Measurements from ENCODE around the gene PHLDB2.

Gene PHLDB2

DNA sequence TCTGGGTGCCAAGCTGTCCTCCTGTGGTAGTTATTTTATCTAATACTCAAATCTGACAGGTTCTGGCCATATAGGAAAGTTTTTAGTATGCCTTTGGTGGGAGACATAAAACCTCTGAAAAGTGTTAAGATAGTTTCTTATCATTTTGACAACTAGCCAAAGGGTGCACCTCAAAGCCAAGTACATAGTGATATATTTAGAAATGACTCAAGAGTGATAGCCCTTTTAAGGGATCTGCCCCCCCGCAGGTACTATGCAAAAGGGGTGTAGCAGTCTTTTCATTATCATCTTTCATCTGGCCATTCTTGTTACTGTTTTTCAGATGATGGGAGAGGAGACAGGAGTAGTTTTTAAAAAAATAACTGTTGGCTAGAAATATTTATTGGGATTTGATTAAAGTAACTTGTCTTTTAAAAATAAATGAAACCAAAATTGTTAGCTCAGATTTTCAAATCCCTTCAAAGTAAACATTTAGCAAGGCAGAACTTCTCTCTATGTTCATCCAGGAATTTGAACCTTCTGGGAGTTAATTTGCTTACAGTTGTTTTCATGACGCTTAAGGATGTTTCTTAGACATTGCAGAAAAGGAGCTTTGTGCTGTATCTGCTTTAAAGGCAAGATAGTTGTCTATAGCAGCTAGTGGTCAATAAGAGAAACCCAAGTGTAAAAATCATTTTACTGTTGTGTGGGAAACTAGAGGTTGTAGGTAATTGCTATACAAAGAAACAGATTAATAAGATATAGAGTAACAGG, 5.1 kb downstream of the PHLDB2 start:
- no peak overlapping the region for H3K9ac ChIP-seq (ENCODE audit: insufficient read length, low read depth)
- H3K36me3 ChIP-seq (ENCODE audit: insufficient read depth, insufficient read length, low read length): peaks cover 1% of the 10 kb centered on the region
- no peaks in the 10 kb centered on the region for H3K4me1 ChIP-seq (ENCODE audit: insufficient read depth, insufficient read length)
- H3K27me3 ChIP-seq (ENCODE audit: insufficient read depth, insufficient read length): peaks cover 36% of the 10 kb centered on the region
- no peak for TF ChIP-seq YY1 (IDR thresholded peaks at IDR 0.05; ENCODE audit: insufficient read depth, insufficient read length)
- DNase-seq (ENCODE audit: low read depth, low spot score): no peak
- H3K9me3 ChIP-seq (ENCODE audit: insufficient read depth, low read length): no peaks in the 10 kb centered on the region
- H3K4me3 ChIP-seq (ENCODE audit: insufficient read length, low read depth): no peak overlapping the region

DNA sequence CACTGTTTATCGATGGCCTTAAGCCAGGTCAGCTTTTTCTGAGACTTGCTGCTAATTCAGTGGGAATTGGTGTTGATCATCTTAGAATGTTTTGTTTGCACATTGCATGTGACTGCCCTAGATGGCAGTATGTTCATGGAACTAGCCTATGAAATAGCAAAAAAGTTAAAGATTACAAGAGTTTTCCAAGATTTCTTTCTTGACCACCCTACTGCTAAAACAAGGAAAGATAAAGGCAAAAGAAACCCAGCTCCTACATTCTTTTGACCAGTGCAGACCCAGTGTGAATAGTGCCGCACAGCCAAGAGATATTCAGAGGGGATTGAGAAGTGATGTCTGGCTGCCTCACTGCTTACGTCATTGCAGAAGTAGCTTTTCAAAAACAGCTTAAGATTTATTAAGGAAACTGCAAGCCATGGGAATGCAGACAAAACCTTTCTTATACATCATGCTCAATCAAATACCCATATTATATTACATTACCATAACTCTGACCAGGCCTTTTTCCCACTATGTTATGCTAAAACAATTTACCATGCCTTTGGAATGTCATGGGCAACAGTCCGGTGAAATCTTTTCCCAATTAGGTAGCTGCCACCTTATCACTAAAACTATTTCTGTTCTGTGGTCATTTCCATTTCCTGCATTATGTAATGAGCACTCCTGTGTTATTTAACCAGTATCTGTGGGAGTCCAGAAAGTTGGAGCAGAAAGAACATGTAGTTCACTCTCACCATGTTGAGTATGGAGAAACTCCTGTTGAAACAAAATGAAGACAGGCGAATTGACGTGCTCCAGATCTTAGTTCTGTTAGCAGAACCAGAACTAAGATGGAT, 6.0 kb downstream of the PHLDB2 start:
- Histone ChIP-seq H3K4me1 (ENCODE audit: insufficient read depth, insufficient read length) (no peaks in the 10 kb centered on the region), H3K27me3 (ENCODE audit: insufficient read depth, insufficient read length) (peaks cover 36% of the 10 kb centered on the region), H3K9me3 (ENCODE audit: insufficient read depth, low read length) (no peaks in the 10 kb centered on the region), H3K36me3 (ENCODE audit: insufficient read depth, insufficient read length, low read length) (peaks cover 6% of the 10 kb centered on the region), H3K4me3 (ENCODE audit: insufficient read length, low read depth) (no peak overlapping the region), H3K9ac (ENCODE audit: insufficient read length, low read depth) (no peak overlapping the region)
- DNase-seq (ENCODE audit: low read depth, low spot score): no peak
- no peak for TF ChIP-seq SUZ12 (IDR thresholded peaks at IDR 0.05; ENCODE audit: extremely low read depth, insufficient read depth, insufficient read length)
- TF ChIP-seq ZNF274 (IDR thresholded peaks at IDR 0.05; ENCODE audit: low read depth, low read length): no peak
- no peak for TF ChIP-seq YY1 (IDR thresholded peaks at IDR 0.05; ENCODE audit: insufficient read depth, insufficient read length)

DNA sequence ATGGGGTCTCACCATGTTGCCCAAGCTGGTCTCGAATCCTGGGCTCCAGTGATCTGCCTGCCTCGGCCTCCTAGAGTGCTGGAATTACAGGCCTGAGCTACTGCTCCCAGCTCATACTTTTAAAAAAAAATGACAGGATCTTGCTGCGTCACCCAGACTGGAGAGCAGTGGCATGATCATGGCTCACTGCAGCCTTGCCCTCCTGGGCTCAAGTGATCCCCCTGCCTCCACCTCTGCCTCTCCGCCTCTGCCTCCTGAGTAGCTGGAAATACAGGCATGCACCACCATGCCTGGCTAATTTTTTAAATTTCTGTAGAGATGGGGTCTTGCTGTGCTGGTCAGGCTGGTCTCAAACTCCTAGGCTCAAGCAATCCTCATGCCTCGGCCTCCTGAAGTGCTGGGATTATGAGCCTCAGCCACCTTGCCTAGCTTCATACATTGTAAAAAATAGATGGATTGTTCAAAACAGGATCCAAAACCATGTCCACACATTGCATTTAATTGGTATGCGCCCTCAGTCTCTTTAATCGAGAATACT, 8.9 kb downstream of the PHLDB2 start:
- H3K9me3 ChIP-seq (ENCODE audit: insufficient read depth, low read length): no peaks in the 10 kb centered on the region
- H3K27me3 ChIP-seq (ENCODE audit: insufficient read depth, insufficient read length): peaks cover 19% of the 10 kb centered on the region
- no peaks in the 10 kb centered on the region for H3K4me1 ChIP-seq (ENCODE audit: insufficient read depth, insufficient read length)
- TF ChIP-seq SUZ12 (IDR thresholded peaks at IDR 0.05; ENCODE audit: extremely low read depth, insufficient read depth, insufficient read length): no peak
- TF ChIP-seq ZNF274 (IDR thresholded peaks at IDR 0.05; ENCODE audit: low read depth, low read length): no peak
- DNase-seq (ENCODE audit: low read depth, low spot score): no peak
- no peak overlapping the region for H3K4me3 ChIP-seq (ENCODE audit: insufficient read length, low read depth)
- peaks cover 14% of the 10 kb centered on the region for H3K36me3 ChIP-seq (ENCODE audit: insufficient read depth, insufficient read length, low read length)
- no peak overlapping the region for H3K9ac ChIP-seq (ENCODE audit: insufficient read length, low read depth)

DNA sequence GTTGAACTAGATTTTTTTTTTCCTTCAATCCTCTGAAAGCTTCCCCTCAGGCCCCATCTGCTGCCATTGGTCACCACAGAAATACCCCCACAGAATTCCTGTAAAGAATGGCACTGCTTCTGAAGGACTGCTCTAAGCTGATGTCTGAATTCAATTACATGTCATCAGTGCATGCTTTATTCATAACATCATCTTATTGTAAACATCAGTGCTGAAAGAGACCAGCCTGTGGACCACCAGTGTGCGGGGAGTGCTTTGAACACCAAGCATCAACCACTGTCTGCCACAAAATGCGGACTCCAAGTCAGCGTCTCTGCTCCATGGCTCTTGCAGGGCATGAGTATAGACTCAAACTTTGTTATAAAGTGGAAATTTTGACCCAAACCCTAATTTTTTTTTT, 11.6 kb downstream of the PHLDB2 start:
- Histone ChIP-seq H3K4me1 (ENCODE audit: insufficient read depth, insufficient read length) (no peaks in the 10 kb centered on the region), H3K9ac (ENCODE audit: insufficient read length, low read depth) (no peak overlapping the region)

DNA sequence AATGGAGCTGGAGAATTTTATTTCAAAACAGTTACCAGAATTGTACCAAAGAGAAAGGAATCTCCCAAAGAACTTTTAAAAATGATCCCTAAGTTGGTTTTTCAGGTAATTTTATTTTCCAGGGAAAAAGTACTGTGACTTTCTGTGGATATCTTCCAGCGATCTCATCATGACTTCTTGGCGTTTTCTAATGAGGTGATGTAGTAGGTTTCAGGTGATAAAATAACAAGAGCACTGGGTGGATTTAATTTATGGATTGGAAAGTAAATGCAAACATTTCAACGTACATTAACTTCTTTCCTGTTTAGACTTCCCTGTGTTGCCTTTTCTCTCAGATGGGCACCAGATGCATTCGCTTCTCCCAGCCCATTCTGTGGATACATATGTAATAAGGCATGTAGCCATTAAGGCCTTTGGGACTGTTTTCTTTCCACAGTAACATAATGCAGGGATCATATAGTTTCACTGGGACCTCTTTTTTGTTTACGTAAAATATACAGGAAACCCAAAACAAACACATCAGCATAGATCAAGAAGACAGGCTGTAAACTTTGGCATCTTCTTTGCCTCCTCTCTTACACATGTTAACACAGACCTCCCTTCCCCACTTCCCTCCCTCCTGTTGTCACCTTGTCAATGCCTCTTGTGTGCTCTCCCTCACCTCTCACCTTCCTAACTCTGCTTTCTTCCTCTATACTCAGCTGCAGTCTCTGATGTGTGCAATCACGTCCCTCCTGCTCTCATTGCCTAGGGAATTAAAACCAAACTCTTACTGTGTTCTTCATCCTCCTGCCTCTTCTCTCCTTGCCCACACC, 13.0 kb downstream of the PHLDB2 start:
- no peak overlapping the region for H3K4me3 ChIP-seq (ENCODE audit: insufficient read length, low read depth)
- no peak overlapping the region for H3K9ac ChIP-seq (ENCODE audit: insufficient read length, low read depth)
- DNase-seq (ENCODE audit: low read depth, low spot score): no peak
- H3K27me3 ChIP-seq (ENCODE audit: insufficient read depth, insufficient read length): no peaks in the 10 kb centered on the region
- H3K4me1 ChIP-seq (ENCODE audit: insufficient read depth, insufficient read length): no peaks in the 10 kb centered on the region
- no peaks in the 10 kb centered on the region for H3K9me3 ChIP-seq (ENCODE audit: insufficient read depth, low read length)
- TF ChIP-seq YY1 (IDR thresholded peaks at IDR 0.05; ENCODE audit: insufficient read depth, insufficient read length) (no peak), SUZ12 (IDR thresholded peaks at IDR 0.05; ENCODE audit: extremely low read depth, insufficient read depth, insufficient read length) (no peak), ZNF274 (IDR thresholded peaks at IDR 0.05; ENCODE audit: low read depth, low read length) (no peak)
- peaks cover 14% of the 10 kb centered on the region for H3K36me3 ChIP-seq (ENCODE audit: insufficient read depth, insufficient read length, low read length)

More for the DNA sequence above, 11.6 kb downstream of the PHLDB2 start:
- Histone ChIP-seq H3K27me3 (ENCODE audit: insufficient read depth, insufficient read length) (peaks cover 2% of the 10 kb centered on the region), H3K9me3 (ENCODE audit: insufficient read depth, low read length) (no peaks in the 10 kb centered on the region), H3K4me3 (ENCODE audit: insufficient read length, low read depth) (no peak overlapping the region), H3K36me3 (ENCODE audit: insufficient read depth, insufficient read length, low read length) (peaks cover 14% of the 10 kb centered on the region)
- no peak for TF ChIP-seq YY1 (IDR thresholded peaks at IDR 0.05; ENCODE audit: insufficient read depth, insufficient read length)
- TF ChIP-seq SUZ12 (IDR thresholded peaks at IDR 0.05; ENCODE audit: extremely low read depth, insufficient read depth, insufficient read length): no peak
- no peak for TF ChIP-seq ZNF274 (IDR thresholded peaks at IDR 0.05; ENCODE audit: low read depth, low read length)
- no peak for DNase-seq (ENCODE audit: low read depth, low spot score)

DNA sequence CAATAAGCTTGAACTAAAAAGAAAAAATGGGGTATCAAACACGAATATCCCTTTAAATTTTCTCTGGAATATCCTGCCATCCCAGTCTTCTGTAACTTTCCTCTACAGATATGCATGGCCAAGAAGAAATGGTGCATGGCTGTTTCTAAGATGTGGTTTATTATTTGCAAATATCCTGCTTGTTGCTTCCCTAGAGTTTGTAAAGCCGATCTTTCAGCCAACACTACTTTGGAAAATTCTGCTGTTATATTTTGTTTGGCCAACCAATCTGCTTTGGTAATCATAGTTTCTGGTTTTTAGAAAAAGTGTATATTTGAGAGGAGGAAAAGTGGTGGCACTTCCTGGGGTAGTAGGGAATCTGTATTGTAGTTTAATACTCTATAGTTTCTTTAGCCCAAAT, 13.9 kb downstream of the PHLDB2 start:
- Histone ChIP-seq H3K4me1 (ENCODE audit: insufficient read depth, insufficient read length) (no peaks in the 10 kb centered on the region), H3K9me3 (ENCODE audit: insufficient read depth, low read length) (no peaks in the 10 kb centered on the region), H3K9ac (ENCODE audit: insufficient read length, low read depth) (no peak overlapping the region), H3K36me3 (ENCODE audit: insufficient read depth, insufficient read length, low read length) (peaks cover 14% of the 10 kb centered on the region), H3K4me3 (ENCODE audit: insufficient read length, low read depth) (no peak overlapping the region), H3K27me3 (ENCODE audit: insufficient read depth, insufficient read length) (no peaks in the 10 kb centered on the region)
- TF ChIP-seq YY1 (IDR thresholded peaks at IDR 0.05; ENCODE audit: insufficient read depth, insufficient read length): no peak
- TF ChIP-seq SUZ12 (IDR thresholded peaks at IDR 0.05; ENCODE audit: extremely low read depth, insufficient read depth, insufficient read length): no peak
- TF ChIP-seq ZNF274 (IDR thresholded peaks at IDR 0.05; ENCODE audit: low read depth, low read length): no peak
- DNase-seq (ENCODE audit: low read depth, low spot score): no peak
